NT2/D1 (cell line): ENCODE measurements around the gene LSM12.
A peak's percentile ranks its signal among the peaks of the same experiment; 100 is the strongest.

Experiments
- DNase-seq: peaks from one replicate; pipeline ENCODE4 v3.0.0-alpha.2; 2011; ENCODE audit warnings: low read depth, low spot score
- H3K27me3 ChIP-seq: 2 replicates; pipeline ENCODE4 v1.6.0; 2011; ENCODE audit warnings: mild to moderate bottlenecking; ENCODE audit not compliant: insufficient read length, insufficient read depth
- H3K36me3 ChIP-seq: 2 replicates; pipeline ENCODE4 v1.6.1; 2011; ENCODE audit warnings: mild to moderate bottlenecking, low read length, mixed read lengths; ENCODE audit not compliant: insufficient read depth, insufficient read length
- H3K4me1 ChIP-seq: 2 replicates; pipeline ENCODE4 v1.5.1; 2011; ENCODE audit not compliant: insufficient read depth, insufficient read length
- H3K4me3 ChIP-seq: 2 replicates; pipeline ENCODE4 v1.5.1; 2011; ENCODE audit warnings: low read depth; ENCODE audit not compliant: insufficient read length
- H3K9ac ChIP-seq: 2 replicates; pipeline ENCODE4 v1.6.0; 2011; ENCODE audit warnings: low read depth; ENCODE audit not compliant: insufficient read length
- H3K9me3 ChIP-seq: 2 replicates; pipeline ENCODE4 v1.5.1; 2011; ENCODE audit warnings: mild to moderate bottlenecking, low read length; ENCODE audit not compliant: insufficient read depth
- SUZ12 ChIP-seq: IDR thresholded peaks from 2 replicates; pipeline ENCODE4 v1.6.1; 2011; ENCODE audit not compliant: insufficient read length, insufficient read depth; ENCODE audit errors: extremely low read depth
- YY1 ChIP-seq: IDR thresholded peaks from 2 replicates; pipeline ENCODE4 v1.6.1; 2011; ENCODE audit not compliant: insufficient read length, insufficient read depth
- ZNF274 ChIP-seq: IDR thresholded peaks from 2 replicates; pipeline ENCODE4 v1.6.1; 2011; ENCODE audit warnings: mild to moderate bottlenecking, low read depth, low read length

Gene LSM12

DNA sequence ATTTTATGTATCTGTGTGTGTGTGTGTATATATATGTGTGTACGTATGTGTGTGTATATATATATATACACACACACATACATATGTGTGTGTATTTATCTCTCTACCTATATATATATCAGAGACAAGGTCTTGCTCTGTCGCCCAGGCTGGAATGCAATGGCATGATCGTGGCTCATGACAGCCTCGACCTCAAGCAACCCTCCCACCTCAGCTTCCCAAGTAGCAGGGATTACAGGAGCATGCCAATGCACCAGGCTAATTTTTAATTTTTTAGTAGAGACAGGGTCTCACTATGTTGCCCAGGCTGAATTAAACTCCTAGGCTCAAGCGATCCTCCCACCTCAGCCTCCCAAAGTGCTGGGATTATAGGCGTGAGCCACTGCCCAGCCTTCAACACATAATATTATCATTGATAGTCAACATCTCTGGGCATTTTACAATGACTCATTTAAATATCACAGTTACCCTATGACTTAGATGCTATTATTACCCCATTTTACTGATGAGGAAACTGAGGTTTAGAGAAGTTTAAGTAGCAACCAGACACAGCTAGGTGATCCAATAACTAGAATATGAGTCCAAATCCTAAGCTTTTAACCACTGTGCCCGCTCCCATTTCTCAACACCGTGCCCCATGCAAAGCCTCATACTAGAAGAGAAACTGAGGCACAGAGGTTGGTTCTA lies 28.4 kb upstream of the LSM12 start:
- no peak overlapping the region for H3K4me3 ChIP-seq

DNA sequence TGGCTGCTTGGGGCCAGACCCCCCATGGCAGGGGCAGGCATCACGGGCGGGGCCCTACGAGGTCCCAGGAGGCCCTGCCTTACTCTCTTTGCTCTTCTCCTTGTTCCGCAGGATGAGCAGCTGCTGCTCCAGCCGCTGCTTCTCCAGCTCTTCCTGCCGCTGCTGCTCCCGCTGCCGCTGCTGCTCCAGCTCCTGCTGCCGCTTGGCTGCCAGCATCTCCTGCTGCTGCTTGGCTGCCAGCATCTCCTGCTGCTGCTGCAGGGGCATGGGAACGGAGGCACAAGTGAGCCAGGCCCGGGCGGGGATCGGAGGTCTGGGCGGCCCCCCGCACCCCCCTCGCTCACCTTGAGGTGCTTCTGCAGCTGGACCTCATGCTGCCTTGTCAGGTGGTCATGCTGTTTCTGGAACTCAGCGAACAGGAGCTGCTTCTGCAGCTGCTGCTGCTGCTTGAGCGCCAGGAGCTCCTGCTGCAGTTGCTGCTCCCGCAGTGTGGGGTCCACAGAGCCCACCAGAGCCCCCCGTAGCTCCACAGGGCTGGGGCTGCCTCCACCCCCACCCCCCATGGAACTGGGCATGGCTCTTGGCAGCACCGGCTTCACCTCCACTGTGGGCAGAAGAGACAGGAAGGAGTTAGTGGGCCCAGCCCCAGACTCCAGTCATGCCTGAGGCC lies 26.9 kb upstream of the LSM12 start:
- Histone ChIP-seq H3K27me3 (no peaks in the 10 kb centered on the region), H3K4me1 (peaks cover 22% of the 10 kb centered on the region), H3K36me3 (peaks cover 37% of the 10 kb centered on the region), H3K9me3 (no peaks in the 10 kb centered on the region), H3K9ac (peak overlapping the region; percentile 53), H3K4me3 (no peak overlapping the region)
- no peak for DNase-seq
- TF ChIP-seq ZNF274, result no peak
- no peak for TF ChIP-seq SUZ12
- TF ChIP-seq YY1, result no peak

More for the DNA sequence above, 28.4 kb upstream of the LSM12 start:
- Histone ChIP-seq H3K4me1 (peaks cover 19% of the 10 kb centered on the region), H3K9ac (peak overlapping the region; percentile 6), H3K36me3 (peaks cover 31% of the 10 kb centered on the region), H3K9me3 (no peaks in the 10 kb centered on the region), H3K27me3 (no peaks in the 10 kb centered on the region)
- no peak for TF ChIP-seq SUZ12
- TF ChIP-seq YY1, result no peak
- TF ChIP-seq ZNF274, result no peak
- no peak for DNase-seq

DNA sequence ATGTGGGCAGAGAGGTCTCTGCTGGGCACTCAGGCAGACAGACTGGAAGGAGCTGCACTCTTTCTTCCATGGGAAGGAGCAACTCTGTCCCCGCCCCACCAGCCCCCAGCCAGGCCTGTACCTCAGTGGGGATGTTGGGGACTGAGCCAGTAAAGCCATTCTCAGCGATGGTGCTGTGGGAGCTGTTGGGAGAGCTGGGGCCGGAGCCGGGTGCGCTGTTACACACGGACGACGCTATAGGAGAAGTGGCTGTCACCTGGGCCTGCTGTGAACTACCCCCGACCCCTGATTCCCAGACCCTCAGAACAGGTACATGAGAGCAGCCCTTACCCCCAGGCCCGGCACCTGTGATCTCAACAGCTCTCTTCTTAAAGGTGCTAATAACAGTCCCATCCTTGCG lies 25.6 kb upstream of the LSM12 start:
- DNase-seq, result no peak
- H3K4me1 ChIP-seq, result peaks cover 24% of the 10 kb centered on the region
- no peak overlapping the region for H3K4me3 ChIP-seq
- peaks cover 40% of the 10 kb centered on the region for H3K36me3 ChIP-seq
- no peak overlapping the region for H3K9ac ChIP-seq
- TF ChIP-seq ZNF274 (no peak), SUZ12 (no peak), YY1 (no peak)
- H3K27me3 ChIP-seq, result no peaks in the 10 kb centered on the region
- H3K9me3 ChIP-seq, result no peaks in the 10 kb centered on the region

DNA sequence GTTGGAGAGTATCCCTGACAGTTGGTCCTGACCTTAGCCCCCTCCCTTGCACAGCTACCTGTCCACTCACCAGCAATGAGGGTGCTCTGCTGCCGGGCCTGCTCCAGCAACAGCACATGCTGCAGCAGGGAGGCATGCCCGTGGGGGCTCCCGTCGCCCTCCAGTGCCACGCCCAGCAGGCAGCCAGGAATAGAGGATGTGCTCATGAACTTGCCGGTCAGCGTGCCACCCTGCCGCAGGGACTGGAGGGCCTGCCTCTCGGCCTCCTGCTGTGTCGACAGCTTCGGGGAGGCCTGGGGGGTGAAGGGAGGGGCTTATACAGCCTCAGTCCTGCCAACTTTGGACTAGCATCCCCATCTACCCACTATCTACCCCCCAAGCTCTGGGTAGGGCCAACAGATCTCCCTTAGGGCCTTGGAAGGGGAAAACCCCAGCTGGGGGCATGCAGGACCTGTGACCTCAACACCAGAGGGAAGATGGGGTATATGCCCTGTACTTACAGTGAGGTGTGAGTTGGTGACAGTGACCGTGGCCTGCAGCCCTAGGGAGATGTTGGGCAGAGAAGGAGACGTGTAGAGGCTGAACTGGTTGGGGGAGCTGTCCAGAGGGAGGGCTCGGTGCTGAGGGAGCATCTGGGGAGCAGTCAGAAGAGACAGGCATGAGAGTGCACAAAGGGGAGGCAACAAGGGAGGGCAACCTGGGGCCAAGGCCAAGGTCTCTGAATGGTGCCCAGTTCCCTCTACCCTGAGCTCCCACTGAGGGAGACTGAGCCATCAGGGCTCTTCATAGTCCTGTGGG lies 24.9 kb upstream of the LSM12 start:
- Histone ChIP-seq H3K4me3 (no peak overlapping the region), H3K27me3 (no peaks in the 10 kb centered on the region), H3K9me3 (no peaks in the 10 kb centered on the region), H3K36me3 (peaks cover 40% of the 10 kb centered on the region), H3K4me1 (peaks cover 23% of the 10 kb centered on the region), H3K9ac (no peak overlapping the region)
- no peak for DNase-seq
- no peak for TF ChIP-seq ZNF274
- TF ChIP-seq YY1, result no peak
- TF ChIP-seq SUZ12, result no peak

DNA sequence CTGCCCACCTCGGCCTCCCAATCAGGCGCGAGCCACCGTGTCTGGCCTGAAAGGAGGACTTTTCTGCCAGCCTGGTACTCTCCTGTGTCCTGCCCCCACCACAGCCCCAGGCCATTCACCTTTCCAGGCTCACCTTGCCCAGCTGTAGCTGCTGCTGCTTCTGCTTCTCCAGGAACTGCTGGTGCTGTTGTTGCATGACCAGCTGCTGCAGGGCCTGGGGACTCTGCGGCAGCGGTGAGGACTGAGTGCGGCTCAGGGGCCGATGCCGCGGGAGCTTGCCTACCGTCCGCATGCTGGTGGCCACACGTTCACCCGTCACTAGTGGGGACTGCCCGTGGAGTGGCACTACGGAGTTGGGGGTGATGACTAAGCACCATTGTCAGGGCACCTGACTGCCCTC lies 21.8 kb upstream of the LSM12 start:
- no peak for DNase-seq
- H3K36me3 ChIP-seq, result peaks cover 62% of the 10 kb centered on the region
- H3K9ac ChIP-seq, result peak overlapping the region; percentile 58

DNA sequence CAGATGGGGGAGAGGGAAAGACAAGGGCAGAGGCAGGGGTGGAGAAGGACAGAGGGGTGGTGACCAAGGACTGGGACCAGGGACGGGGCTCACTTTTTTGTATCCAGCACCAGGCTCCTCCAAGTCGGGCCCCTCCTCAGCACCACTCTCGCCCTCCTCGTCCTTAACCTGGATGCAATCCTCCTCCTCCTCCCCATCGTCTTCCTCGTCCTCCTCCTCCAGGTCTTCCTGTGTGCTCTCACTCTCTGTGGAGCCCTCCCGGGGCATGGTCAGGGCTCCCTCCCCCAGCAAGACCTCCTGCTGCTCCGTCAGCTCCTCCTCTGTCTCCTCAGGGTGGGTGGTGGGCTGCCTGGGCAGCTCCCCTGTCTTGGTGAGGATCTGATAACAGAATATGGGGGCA lies 20.8 kb upstream of the LSM12 start:
- H3K27me3 ChIP-seq, result no peaks in the 10 kb centered on the region
- H3K36me3 ChIP-seq, result peaks cover 64% of the 10 kb centered on the region

More for the DNA sequence above, 21.8 kb upstream of the LSM12 start:
- no peak overlapping the region for H3K4me3 ChIP-seq
- peaks cover 43% of the 10 kb centered on the region for H3K4me1 ChIP-seq
- no peaks in the 10 kb centered on the region for H3K27me3 ChIP-seq
- no peaks in the 10 kb centered on the region for H3K9me3 ChIP-seq
- TF ChIP-seq SUZ12 (no peak), ZNF274 (no peak), YY1 (no peak)

More for the DNA sequence above, 20.8 kb upstream of the LSM12 start:
- TF ChIP-seq YY1, result no peak
- no peak for TF ChIP-seq ZNF274
- TF ChIP-seq SUZ12, result no peak
- no peaks in the 10 kb centered on the region for H3K9me3 ChIP-seq
- H3K4me1 ChIP-seq, result peaks cover 49% of the 10 kb centered on the region
- no peak for DNase-seq
- peak overlapping the region; percentile 19 for H3K4me3 ChIP-seq
- peak overlapping the region; percentile 76 for H3K9ac ChIP-seq
